Activated CD4-positive, alpha-beta T cell treated with anti-CD3 and anti-CD28 coated beads, Interleukin-2, amount 10 ng/mL, durations not matched to agents 7 days and 5 days (primary cell): ENCODE measurements around the gene ADCY7. TPM values are rescaled to one million over a fixed set of nuclear protein-coding genes. Genes with fewer than 3 reads are reported as not detected.

Source experiments
- CTCF ChIA-PET: fragments of 350-600 bp; sonication (Branson Sonifier 250); formaldehyde crosslinking; loops from one replicate; lab custom pipeline; 2021; ENCODE audit warnings: antibody characterized with exemption; lab: Charles Lee
- POLR2A ChIA-PET: fragments of 350-600 bp; sonication (Branson Sonifier 250); formaldehyde crosslinking; loops from one replicate; lab custom pipeline; 2021; ENCODE audit warnings: antibody characterized with exemption; lab: Charles Lee
- DNase-seq: peaks from one replicate; pipeline ENCODE4 v3.0.0-alpha.2; 2020
- H3K27ac Mint-ChIP-seq: one replicate; pipeline ENCODE4 v1.8.0; 2021; ENCODE audit warnings: mild to moderate bottlenecking, moderate library complexity, mixed read lengths
- H3K27me3 Mint-ChIP-seq: one replicate; pipeline ENCODE4 v1.8.0; 2021; ENCODE audit warnings: mixed read lengths
- H3K36me3 Mint-ChIP-seq: one replicate; pipeline ENCODE4 v1.8.0; 2021; ENCODE audit warnings: low read depth, mixed read lengths
- H3K4me1 Mint-ChIP-seq: one replicate; pipeline ENCODE4 v1.8.0; 2021; ENCODE audit warnings: mixed read lengths
- H3K4me3 Mint-ChIP-seq: one replicate; pipeline ENCODE4 v1.8.0; 2021; ENCODE audit warnings: mild to moderate bottlenecking, moderate library complexity, mixed read lengths
- H3K9me3 Mint-ChIP-seq: one replicate; pipeline ENCODE4 v1.8.0; 2021; ENCODE audit warnings: mixed read lengths
- total RNA-seq, 2 experiments: library from RNA; stranded (reverse); gene quantifications; one replicate each; pipeline ENCODE4 v1.2.3, GENCODE V29; 2021

Gene ADCY7
- total RNA-seq, 2 experiments from 2014 or later, result 197 to 255 TPM

- ChIA-PET CTCF (interaction anchor here (0.9 to 1.2 kb wide), 2 partner anchors 9 to 24 kb away, joined by 3 read pairs; no protein-coding TSS in a partner anchor), POLR2A (no interaction called here)
- H3K36me3 Mint-ChIP-seq, result peaks cover 54% of the 10 kb centered on the region
- no peak overlapping the region for H3K4me3 Mint-ChIP-seq
- peaks cover 18% of the 10 kb centered on the region for H3K4me1 Mint-ChIP-seq
- no peak for DNase-seq
- H3K9me3 Mint-ChIP-seq, result no peaks in the 10 kb centered on the region
- H3K27ac Mint-ChIP-seq, result peak overlapping the region; percentile 36
- no peaks in the 10 kb centered on the region for H3K27me3 Mint-ChIP-seq
Measured at GRCh38 chr16:50289950-50290764, 23.8 kb downstream of the ADCY7 start.

DNA sequence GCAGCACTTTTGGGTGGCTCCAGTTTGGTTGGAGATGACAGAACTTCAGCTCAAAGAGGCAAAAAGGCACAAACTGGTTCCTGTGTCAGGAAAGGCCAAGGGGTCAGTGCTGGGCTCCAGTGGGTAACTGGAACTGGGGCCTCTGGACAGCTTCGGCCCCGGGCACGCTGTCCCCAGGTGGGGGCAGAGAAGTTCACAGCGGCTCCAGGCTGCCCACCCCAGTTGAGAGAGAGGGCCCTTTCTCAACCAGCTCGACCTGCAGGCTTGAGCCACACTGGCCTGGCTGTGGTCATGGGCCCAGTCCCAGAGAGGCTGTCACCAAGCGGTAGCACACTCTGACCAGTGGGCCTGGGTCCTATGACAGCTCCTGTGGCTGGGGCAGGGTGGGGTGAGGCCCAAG, 24.5 kb downstream of the ADCY7 start:
- ChIA-PET CTCF (interaction anchor here (1.2 kb wide), 1 partner anchor 8 kb away, joined by 3 read pairs; no protein-coding TSS in a partner anchor), POLR2A (no interaction called here)
- Mint-ChIP-seq H3K4me1 (peaks cover 19% of the 10 kb centered on the region), H3K9me3 (no peaks in the 10 kb centered on the region), H3K27ac (peak overlapping the region; percentile 36), H3K36me3 (peaks cover 56% of the 10 kb centered on the region), H3K4me3 (no peak overlapping the region), H3K27me3 (no peaks in the 10 kb centered on the region)
- no peak for DNase-seq

DNA sequence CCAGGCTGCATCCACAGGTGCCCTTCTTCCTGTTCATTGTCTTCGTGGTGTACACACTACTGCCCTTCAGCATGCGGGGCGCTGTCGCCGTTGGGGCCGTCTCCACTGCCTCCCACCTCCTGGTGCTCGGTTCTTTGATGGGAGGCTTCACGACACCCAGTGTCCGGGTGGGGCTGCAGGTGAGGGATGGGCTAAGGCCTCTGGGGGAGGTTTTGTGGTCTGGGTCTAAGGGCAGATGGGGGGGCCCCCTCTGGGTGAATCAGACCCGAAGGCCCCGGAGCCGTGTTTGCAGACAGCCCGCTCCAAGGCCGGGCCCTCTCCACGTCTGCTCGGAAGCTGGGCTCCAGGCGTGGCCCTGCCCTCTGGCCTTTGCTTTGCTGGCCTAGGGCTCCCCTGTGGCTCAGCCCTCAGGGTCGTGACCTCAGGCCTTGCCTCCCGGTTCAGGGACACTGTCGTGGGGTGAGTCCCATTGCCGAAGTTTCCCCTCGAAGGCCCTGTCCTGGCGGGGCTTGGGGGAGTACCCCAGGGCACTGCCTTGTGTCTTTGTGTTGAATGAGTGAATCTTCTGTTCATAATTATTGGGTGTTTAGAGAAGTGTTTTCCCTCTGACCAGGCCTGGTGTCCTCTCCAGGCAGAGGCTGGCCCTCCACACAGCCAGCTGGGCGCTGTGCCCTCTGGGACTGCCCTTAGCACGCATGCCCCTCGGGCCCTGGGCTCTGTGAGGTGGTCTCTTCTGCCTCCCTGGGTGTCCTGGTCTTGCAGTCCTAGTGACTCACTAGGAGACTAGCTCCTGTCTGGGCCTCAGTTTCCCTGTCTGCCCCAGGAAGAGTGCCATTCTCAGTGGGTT, 25.6 kb downstream of the ADCY7 start:
- Mint-ChIP-seq H3K9me3 (no peaks in the 10 kb centered on the region), H3K4me3 (no peak overlapping the region), H3K27ac (no peak overlapping the region), H3K27me3 (no peaks in the 10 kb centered on the region), H3K36me3 (peaks cover 55% of the 10 kb centered on the region), H3K4me1 (peaks cover 14% of the 10 kb centered on the region)
- no peak for DNase-seq
- ChIA-PET POLR2A (no interaction called here), CTCF (interaction anchor here (1.2 kb wide), 1 partner anchor 22 kb away, joined by 3 read pairs; no protein-coding TSS in a partner anchor)

GRCh38 chr16:50292566-50292948, 26.2 kb downstream of the ADCY7 start:
- H3K27ac Mint-ChIP-seq, result no peak overlapping the region
- POLR2A ChIA-PET, result no interaction called here

DNA sequence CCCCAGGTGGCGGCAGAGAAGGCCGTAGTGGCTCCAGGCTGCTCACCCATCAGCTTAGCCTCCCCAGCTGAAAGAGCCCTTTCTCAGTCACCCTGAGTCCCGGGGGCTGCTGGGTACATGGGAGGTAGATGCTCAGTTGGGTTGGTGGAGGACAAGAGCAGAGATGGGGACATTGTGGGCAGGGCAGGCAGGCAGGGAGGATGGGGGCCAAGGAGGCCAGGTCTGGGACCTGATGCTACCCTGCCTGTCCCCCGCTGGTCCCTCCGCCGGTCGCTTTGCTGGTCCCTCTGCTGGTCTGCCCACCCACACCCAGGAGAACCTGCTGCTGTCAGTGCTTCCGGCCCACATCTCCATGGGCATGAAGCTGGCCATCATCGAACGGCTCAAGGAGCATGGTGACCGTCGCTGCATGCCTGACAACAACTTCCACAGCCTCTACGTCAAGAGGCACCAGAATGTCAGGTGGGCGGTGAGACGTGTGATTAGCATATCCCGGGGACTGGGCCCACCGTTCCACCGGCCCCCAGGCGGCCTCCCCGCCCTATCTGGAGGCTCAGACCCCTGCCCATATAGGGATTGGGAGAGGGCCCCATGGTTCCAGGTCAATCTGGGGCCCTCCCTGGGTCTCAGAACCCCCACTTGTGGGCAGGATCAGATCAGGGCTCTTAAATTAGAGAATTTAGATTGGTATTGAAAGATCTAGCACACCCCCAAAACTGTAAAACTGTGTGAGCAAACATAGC, 26.9 kb downstream of the ADCY7 start:
- no peak overlapping the region for H3K4me3 Mint-ChIP-seq
- H3K27me3 Mint-ChIP-seq, result no peaks in the 10 kb centered on the region
- no peak overlapping the region for H3K27ac Mint-ChIP-seq
- ChIA-PET CTCF (interaction anchor here (1.2 kb wide), 1 partner anchor 21 kb away, joined by 3 read pairs; no protein-coding TSS in a partner anchor), POLR2A (no interaction called here)
- peaks cover 14% of the 10 kb centered on the region for H3K4me1 Mint-ChIP-seq
- no peaks in the 10 kb centered on the region for H3K9me3 Mint-ChIP-seq
- no peak for DNase-seq
- peaks cover 52% of the 10 kb centered on the region for H3K36me3 Mint-ChIP-seq

More at GRCh38 chr16:50292566-50292948, 26.2 kb downstream of the ADCY7 start:
- Mint-ChIP-seq H3K27me3 (no peaks in the 10 kb centered on the region), H3K36me3 (peaks cover 54% of the 10 kb centered on the region), H3K4me1 (peaks cover 14% of the 10 kb centered on the region), H3K9me3 (no peaks in the 10 kb centered on the region), H3K4me3 (no peak overlapping the region)
- CTCF ChIA-PET, result interaction anchor here (1.2 kb wide), 1 partner anchor 22 kb away, joined by 3 read pairs; no protein-coding TSS in a partner anchor
- DNase-seq, result no peak

DNA sequence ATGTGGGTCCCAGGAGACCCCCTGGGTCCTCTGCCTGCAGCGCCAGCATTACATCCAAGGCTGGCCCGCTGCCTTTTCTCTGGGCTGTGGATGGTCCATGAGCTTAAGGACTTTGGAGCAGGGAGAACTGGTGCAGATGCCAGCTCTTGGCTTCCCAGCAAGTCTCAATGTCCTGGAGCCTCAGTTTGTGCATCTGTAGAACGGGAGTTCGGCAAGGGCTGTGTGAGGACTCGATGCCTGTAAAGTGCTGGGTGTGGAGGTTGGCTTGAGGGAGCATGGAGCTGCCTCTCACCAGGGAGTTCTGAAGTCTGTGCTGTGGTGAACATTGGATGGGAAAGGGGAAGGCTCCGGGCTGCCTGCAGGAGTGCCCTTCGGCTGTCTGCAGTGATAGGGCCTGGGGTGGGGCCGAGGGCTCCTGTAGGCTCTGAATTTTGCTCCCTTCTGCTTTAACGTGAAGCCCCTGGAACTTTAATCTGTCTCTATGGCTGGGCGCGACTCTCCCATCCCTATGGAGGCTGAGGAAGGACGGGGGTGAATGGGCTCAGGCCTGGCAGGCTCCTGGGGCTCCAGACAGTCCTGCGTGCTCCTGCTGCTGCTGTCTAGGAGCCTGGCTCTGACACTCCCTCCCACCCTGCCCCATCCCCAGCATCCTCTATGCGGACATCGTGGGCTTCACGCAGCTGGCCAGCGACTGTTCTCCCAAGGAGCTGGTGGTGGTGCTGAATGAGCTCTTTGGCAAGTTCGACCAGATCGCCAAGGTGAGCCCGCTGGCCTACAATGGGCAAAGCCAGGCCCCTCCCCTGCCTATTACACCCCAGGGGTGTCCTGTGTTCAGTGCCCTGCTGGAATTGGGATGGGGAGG, 27.9 kb downstream of the ADCY7 start:
- POLR2A ChIA-PET, result no interaction called here

DNA sequence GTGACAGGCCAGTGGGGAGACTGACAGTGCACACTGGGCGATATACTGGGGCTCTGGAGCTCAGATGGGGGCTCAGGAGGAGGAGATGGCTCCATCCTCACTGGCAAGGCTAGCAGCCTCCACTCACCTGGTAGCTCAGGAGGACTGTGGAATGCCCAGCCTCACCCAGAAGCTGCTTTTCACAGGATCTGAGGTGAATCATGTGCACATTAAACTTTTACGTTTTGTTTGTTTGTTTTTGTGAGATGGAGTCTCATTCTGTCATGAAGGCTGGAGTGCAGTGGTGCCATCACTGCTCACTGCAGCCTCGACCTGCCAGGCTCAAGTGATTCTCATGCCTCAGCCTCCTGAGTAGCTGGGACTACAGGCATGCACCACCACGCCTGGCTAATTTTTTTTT, 28.6 kb downstream of the ADCY7 start:
- peaks cover 10% of the 10 kb centered on the region for H3K4me1 Mint-ChIP-seq
- CTCF ChIA-PET, result interaction anchor here (0.9 to 1.7 kb wide), 3 partner anchors 8 to 42 kb away, joined by 3 to 4 read pairs (median 4); no protein-coding TSS in a partner anchor
- POLR2A ChIA-PET, result no interaction called here
- no peaks in the 10 kb centered on the region for H3K27me3 Mint-ChIP-seq
- H3K36me3 Mint-ChIP-seq, result peaks cover 41% of the 10 kb centered on the region
- H3K9me3 Mint-ChIP-seq, result no peaks in the 10 kb centered on the region
- DNase-seq, result no peak
- peak overlapping the region; percentile 25 for H3K27ac Mint-ChIP-seq
- no peak overlapping the region for H3K4me3 Mint-ChIP-seq

More for the DNA sequence above, 27.9 kb downstream of the ADCY7 start:
- CTCF ChIA-PET, result interaction anchor here (1.6 to 1.7 kb wide), 2 partner anchors 32 to 41 kb away, joined by 4 read pairs; no protein-coding TSS in a partner anchor
- Mint-ChIP-seq H3K36me3 (peaks cover 47% of the 10 kb centered on the region), H3K4me3 (no peak overlapping the region), H3K9me3 (no peaks in the 10 kb centered on the region), H3K27me3 (no peaks in the 10 kb centered on the region), H3K27ac (no peak overlapping the region), H3K4me1 (peaks cover 10% of the 10 kb centered on the region)
- DNase-seq, result no peak

DNA sequence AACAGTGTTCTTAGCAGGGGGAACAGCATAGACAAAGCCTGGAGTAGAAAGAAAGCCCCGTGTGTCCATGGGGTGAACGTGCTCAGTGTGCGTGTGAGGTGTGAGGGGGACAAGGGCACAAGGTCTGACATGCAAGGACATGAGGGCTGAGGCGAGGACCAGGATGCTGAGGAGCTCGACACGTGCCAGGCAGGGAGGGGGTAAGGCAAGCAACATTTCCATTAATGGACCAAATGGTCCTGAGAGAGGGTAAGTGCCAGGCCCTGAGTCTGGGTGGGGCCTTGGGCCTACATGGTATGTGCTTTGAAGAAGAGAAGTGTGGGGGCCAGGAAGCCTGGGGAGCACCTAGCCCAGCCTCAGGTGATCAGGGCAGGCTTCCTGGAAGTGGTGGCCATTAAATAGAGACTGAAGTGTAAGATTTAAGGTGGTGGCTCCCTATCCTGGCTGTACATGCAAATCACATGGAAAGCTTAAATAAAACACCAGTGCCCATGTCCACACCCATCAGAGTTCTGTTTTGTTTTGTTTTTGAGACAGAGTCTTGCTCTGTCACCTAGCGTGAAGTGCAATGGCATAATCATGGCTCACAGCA, 29.3 kb downstream of the ADCY7 start:
- Mint-ChIP-seq H3K27me3 (no peaks in the 10 kb centered on the region), H3K36me3 (peaks cover 39% of the 10 kb centered on the region), H3K4me3 (no peak overlapping the region), H3K4me1 (peaks cover 8% of the 10 kb centered on the region), H3K27ac (peak overlapping the region; percentile 38), H3K9me3 (no peaks in the 10 kb centered on the region)
- CTCF ChIA-PET, result interaction anchor here (0.9 to 1.7 kb wide), 3 partner anchors 8 to 43 kb away, joined by 3 to 4 read pairs (median 4); no protein-coding TSS in a partner anchor
- POLR2A ChIA-PET, result no interaction called here
- DNase-seq, result no peak

DNA sequence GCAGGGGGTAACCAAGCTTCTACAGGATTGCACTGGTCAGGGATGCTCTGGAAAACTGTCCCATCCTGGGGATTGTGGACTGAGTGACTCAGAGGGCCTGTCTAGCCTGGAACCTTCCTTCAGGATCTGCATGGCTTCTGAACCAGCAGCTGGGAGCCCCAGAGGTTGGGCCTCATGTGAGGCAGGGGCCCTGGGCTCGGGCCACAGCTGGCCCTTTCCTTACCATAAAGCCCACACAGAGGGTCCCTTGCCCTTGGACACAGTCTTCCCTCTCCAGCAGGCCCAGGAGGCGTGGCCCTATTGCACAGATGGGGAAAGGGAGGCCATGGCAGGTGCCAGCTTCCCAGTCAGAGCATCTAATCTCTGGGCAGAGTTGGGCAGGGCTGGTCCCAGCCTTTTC, 30.5 kb downstream of the ADCY7 start:
- no peak for DNase-seq
- POLR2A ChIA-PET, result no interaction called here
- CTCF ChIA-PET, result interaction anchor here (1.6 kb wide), 1 partner anchor 22 kb away, joined by 8 read pairs; no protein-coding TSS in a partner anchor
- Mint-ChIP-seq H3K27me3 (no peaks in the 10 kb centered on the region), H3K36me3 (peaks cover 39% of the 10 kb centered on the region), H3K9me3 (no peaks in the 10 kb centered on the region), H3K27ac (no peak overlapping the region), H3K4me1 (peaks cover 8% of the 10 kb centered on the region), H3K4me3 (no peak overlapping the region)

DNA sequence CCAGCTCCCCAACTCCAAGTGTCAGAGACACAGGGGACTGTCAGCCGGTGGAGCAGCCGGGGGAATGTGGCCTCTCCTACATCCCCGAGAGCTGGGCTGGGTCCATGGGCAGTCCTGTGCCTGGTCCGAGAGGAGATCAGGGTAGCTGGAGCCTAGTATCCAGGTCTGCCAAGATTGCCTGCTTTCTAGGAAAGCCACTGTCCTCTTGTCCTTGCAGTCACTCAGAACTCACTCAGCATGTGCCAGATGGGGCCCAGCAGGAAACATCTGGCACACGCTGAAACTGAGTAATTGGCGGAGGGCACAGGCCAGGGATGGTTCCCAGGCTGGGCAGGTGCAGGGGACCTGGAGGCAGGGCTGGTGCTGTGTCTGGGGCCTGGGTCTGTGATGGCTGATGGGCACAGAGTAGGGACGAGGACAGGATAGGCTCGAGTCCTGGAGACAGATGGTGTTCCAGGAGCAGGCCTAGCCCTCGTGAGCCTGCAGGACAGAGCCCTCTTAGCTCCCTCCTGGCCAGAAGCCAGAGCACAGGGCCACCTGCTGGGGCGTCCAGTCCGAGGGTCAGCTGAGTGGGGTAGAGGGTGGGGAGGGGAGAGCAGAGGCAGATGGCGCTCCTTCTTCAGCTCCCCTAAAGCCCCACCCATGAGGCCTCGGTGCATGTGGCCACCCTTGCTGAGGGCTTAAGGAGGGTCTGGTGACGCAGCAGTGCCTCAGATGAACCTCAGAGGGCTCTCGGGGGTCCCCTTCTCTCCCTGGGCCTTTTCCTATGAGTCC, 31.1 kb downstream of the ADCY7 start:
- DNase-seq, result no peak
- Mint-ChIP-seq H3K9me3 (no peaks in the 10 kb centered on the region), H3K4me3 (no peak overlapping the region), H3K4me1 (peaks cover 8% of the 10 kb centered on the region), H3K27me3 (no peaks in the 10 kb centered on the region), H3K36me3 (peaks cover 38% of the 10 kb centered on the region), H3K27ac (peak overlapping the region; percentile 13)
- CTCF ChIA-PET, result interaction anchor here (0.7 to 1.6 kb wide), 2 partner anchors 12 to 23 kb away, joined by 3 to 8 read pairs; no protein-coding TSS in a partner anchor
- POLR2A ChIA-PET, result interaction anchor here (0.6 kb wide), 1 partner anchor 219 kb away, joined by 3 read pairs; no protein-coding TSS in a partner anchor
